ENCODE data around the gene PRUNE1. TPM values are rescaled to one million over a fixed set of nuclear protein-coding genes. Genes with fewer than 3 reads are reported as not detected.

The PRUNE1 gene
- total RNA-seq, 1 experiment from 2014 or later, result 11.9 TPM

- DNase-seq (ENCODE audit: low read depth), result no peak
Measured at GRCh38 chr1:151049458-151049857, 41.2 kb downstream of the PRUNE1 start.

- no peak for DNase-seq (ENCODE audit: low read depth)
Measured at GRCh38 chr1:151050051-151050688, 41.9 kb downstream of the PRUNE1 start.

DNA sequence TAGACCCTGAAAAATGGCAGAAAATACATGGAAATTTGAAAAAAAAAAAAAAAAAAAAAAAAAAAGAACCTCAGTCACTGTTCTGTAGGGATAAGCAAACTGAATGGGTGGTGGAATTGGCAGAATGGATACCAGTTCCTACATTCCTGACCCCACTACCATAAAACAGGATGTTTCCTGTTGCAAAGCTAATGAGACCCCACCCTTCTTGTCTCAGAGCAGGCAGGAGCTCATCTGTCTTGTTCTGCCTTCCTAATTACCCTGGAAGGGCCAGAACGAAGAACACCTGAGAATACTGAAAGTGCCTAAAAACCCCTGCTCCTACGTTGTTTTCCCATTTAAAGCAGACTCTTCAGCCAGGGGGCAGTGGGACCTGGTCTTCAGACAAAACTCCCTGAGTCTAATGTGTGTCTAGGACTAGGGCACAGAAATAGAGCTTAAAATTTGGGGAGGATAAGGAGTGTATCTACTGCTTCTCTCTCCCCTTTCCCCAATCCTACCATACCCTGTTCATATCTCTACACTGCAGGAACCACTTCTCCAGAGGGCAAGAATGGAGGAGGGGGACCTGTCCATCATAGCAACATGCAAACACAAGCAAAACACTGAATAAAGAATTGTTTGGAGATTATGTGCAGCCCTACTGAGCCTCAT lies 43.2 kb downstream of the PRUNE1 start:
- DNase-seq (ENCODE audit: low read depth), result no peak

DNA sequence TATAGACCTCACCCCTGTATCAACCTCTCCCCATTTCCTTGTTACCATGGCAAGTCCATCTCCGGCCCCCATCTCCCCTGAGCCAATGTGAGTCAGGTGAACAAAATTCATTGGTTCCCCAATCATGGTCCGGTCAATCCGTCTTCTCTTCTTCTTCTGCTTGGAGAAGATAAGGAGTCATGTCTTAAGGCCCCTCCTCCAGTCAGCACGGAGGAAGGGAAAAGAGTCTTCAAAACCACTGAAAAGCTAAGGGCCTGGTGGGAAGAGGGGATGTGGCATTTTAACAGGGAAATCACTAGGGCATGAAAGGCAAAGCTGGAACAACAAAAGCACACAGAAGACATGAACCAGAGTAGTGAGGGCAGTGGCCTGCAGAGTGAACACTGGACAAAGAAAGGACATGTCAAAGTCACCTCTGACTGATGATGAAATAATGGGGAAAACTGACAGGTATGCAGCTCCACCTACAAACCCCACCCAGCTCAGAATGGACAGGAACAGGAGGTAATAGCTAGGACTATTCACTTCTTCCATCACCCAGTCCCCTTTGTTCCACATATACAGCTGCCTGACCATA lies 46.8 kb downstream of the PRUNE1 start:
- no peak for DNase-seq (ENCODE audit: low read depth)

GRCh38 chr1:151055581-151055980 lies 47.3 kb downstream of the PRUNE1 start:
- no peak for DNase-seq (ENCODE audit: low read depth)

DNA sequence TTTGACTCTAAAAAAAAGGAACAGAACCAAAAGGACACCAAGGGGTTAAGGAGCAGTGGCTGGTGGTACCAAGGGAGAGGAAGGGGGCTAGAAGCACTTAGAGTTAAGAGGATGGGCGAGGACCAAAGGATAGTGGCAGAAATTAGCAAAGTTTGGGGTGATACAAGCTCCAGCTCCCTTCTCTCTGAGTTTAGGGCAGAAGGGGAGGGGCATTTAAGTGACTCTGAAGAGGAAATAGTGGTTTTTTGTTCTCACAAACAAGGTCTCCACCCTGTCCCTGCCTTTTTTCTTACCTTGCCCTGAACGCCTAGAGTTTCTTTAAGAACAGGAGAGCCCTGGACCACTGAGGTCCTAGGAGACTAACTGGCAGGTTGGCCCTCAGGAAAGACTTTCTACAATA lies 47.9 kb downstream of the PRUNE1 start:
- no peak for DNase-seq (ENCODE audit: low read depth)

- no peak for DNase-seq (ENCODE audit: low read depth)
Measured at GRCh38 chr1:151058692-151059091, 50.4 kb downstream of the PRUNE1 start.

DNA sequence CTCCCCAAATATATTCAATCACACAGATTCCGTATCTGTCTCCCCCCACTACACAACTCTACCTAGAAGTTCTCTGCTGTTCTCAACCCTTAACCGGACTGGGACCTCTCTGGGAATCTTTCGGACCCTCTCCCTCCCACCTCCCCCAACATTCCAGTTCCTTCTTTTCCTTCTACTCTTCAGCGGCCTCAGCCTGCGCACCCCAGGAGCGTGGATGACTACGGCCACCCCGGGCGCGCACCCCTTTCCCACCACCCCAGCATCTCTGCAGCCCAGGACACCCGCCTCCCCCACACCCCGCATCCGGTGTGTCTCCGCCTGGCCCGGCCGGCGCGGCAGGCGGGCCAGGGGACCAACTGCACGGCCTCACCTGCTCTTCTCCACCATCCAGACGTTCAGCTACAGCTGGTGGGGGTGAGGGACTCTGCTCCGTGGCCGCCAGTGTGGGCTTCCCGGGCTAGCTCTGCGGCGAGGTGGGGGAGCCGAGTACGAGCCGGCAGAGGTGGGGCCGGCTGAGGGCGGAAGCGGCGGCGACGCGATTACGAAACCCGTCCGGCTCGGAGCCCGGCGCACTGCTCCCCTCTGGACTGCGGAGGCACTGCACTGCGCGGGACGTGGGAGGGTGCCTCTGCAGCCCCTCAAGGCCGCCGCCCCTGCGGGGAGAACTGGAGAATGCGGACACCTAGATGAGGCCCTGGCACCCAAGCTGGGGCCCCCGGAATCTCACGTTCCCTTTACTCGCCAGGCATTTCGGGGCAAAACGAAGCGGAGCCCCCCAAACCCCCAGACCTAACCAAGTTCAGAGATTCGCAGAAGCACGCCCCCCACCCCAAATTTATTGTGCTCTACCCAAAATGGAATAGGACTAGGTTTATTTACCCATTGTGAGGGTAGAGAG lies 51.1 kb downstream of the PRUNE1 start, which contains the start of gene CDC42SE1:
Gene CDC42SE1, minus strand, starts transcription at position 514 of the 898 bp plus-strand sequence. CDS start 3,892 bp downstream, outside the sequence.
- DNase-seq (ENCODE audit: low read depth), result peak; percentile 87

DNA sequence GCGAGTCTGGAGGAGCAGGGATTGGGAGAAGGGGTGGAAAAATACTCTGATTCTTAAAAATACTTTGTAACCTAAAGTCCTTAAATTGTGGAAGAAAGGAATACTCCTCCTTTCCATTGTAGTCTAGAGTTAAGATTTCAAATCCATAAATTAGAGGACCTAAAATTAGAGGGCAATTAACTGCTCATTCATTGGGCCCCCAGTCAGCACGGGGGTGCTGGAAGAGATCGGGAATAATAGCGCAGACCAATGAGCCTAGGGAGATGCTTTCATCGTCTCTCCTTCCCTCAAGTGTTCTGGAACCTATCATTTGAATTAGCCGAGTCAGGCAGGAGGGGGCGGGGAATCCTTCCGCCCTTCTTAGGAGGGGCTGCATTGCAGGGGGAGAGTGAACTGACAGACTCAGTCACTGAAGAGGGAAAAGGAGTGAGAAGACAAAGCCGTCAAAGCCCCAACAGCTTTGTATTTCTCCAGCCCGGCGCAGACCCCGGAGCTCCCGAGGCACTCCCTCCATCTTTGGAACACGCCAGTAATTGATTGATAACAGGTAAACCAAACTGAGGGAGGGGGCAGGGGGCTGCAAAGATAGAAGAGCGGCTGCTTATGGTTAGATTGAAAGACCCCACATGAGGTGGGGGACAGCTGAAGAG lies 51.9 kb downstream of the PRUNE1 start, which contains the start of gene MLLT11:
Gene MLLT11, plus strand, starts transcription at position 391 of the 650 bp plus-strand sequence. CDS start 6,828 bp downstream, outside the sequence.
- peak; percentile 74 for DNase-seq (ENCODE audit: low read depth)

- no peak for DNase-seq (ENCODE audit: low read depth)
Measured at GRCh38 chr1:151060657-151061421, 52.6 kb downstream of the PRUNE1 start.

GRCh38 chr1:151061704-151062103 lies 53.5 kb downstream of the PRUNE1 start:
- DNase-seq (ENCODE audit: low read depth), result no peak

- DNase-seq (ENCODE audit: low read depth), result peak; percentile 69
Measured at GRCh38 chr1:151062741-151063371, 54.6 kb downstream of the PRUNE1 start.

DNA sequence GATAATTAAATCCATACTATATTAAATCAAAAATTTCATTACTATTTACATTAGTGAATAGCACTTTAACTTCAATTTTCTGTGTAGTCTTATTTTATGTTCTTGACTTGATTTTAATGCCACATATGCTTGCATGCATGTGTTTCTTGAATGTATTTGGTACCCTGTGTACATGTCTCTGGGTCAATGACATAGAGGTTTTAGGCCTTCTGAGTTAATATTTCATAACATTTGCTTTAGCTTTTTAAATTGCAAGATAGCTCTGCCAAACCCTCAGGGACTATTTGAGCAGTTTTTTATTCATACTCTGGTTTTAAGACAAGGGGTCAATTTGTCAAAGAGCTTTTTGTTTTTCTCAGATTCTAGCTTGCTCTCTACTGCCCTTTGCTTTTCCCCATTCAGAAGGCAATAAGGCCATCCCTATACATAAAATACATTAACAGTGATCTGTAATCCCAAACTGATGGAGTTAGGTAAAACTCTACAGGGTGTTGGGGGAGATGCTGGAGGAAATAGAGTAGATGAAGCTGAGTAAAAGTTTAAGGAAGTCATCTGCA lies 56.9 kb downstream of the PRUNE1 start:
- no peak for DNase-seq (ENCODE audit: low read depth)

- DNase-seq (ENCODE audit: low read depth), result no peak
Measured at GRCh38 chr1:151067185-151067584, 58.9 kb downstream of the PRUNE1 start.

GRCh38 chr1:151069103-151069486 lies 60.8 kb downstream of the PRUNE1 start:
- no peak for DNase-seq (ENCODE audit: low read depth)

- peak; percentile 83 for DNase-seq (ENCODE audit: low read depth)
Measured at GRCh38 chr1:151070474-151071276, 62.4 kb downstream of the PRUNE1 start, which contains the start of gene GABPB2. Gene GABPB2, plus strand, starts transcription at chr1:151070761. Its CDS starts 17,429 bp downstream, at chr1:151088190.

DNA sequence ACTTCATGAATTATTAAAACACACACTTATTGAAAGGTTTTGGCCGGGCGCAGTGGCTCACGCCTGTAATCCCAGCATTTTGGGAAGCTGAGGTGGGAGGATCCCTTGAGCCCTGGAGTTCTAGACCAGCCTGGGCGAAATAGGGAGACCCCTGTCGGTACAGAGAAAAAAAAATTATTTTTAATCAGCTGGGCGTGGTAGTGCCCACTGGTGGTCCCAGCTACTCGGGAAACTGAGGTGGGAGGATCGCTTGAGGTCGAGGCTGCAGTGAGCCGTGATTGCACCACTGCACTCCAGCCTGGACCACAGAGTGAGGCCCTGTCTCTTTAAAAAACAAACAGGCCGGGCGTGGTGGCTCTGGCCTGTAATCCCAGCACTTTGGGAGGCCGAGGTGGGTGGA lies 64.0 kb downstream of the PRUNE1 start:
- no peak for DNase-seq (ENCODE audit: low read depth)
